Bronchial epithelial cell (primary cell): ENCODE measurements around the gene NSUN3. TPM values are rescaled to one million over a fixed set of nuclear protein-coding genes. Genes with fewer than 3 reads are reported as not detected.

ENCODE experiments used
- DNase-seq: peaks from one replicate; pipeline ENCODE4 v3.0.0-alpha.2; 2010; ENCODE audit warnings: low read depth
- FAIRE-seq: peaks from 2 replicates; lab custom pipeline; 2011; peaks lifted over from hg19 to GRCh38; lab: Jason Lieb, UNC
- H3K27me3 ChIP-seq: 2 replicates; pipeline ENCODE4 v1.5.1; 2011; ENCODE audit warnings: low read length; ENCODE audit not compliant: control insufficient read depth, insufficient read depth
- H3K36me3 ChIP-seq: 2 replicates; pipeline ENCODE4 v1.5.1; 2011; ENCODE audit warnings: low read length; ENCODE audit not compliant: control insufficient read depth, insufficient read depth
- H3K4me3 ChIP-seq: 2 replicates; pipeline ENCODE4 v1.5.1; 2011; ENCODE audit warnings: mild to moderate bottlenecking, low read depth, low read length, control low read depth
- total RNA-seq: library from RNA; depleted of rRNA; stranded (reverse); fragments of >200 nt; gene quantifications from 2 replicates; pipeline ENCODE4 v1.2.1, GENCODE V29; 2014
- TF ChIP-seq, protein P1 (sequence below): IDR thresholded peaks from 2 replicates; pipeline ENCODE4 v1.5.1; 2011; ENCODE audit warnings: mild to moderate bottlenecking, moderate library complexity, low read length, control low read depth, inconsistent platforms; ENCODE audit not compliant: insufficient read depth, severe bottlenecking

Gene NSUN3
- total RNA-seq, 1 donor from 2014 or later, result 7.9 TPM

DNA sequence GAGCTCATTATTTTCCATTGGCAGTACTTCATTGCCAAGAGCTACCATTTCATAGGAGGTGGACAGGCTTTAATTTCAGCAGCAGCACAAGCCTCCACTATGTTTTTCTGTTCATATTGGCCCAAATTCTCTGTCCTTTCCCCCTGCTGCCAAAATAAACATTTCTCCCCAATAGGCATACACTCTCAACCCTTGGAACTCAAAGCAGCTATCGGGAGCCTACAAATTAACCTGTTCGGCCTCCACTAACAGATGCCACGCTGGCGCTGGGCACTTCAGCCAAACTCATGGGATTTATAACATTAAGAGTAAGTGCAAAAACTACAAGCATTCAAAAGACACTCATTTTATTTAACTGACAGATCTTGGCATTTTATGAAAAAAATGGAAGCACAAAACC, 95.7 kb downstream of the NSUN3 start:
- Histone ChIP-seq H3K27me3 (no peaks in the 10 kb centered on the region), H3K36me3 (no peaks in the 10 kb centered on the region), H3K4me3 (no peak overlapping the region)
- TF ChIP-seq, protein P1, sequence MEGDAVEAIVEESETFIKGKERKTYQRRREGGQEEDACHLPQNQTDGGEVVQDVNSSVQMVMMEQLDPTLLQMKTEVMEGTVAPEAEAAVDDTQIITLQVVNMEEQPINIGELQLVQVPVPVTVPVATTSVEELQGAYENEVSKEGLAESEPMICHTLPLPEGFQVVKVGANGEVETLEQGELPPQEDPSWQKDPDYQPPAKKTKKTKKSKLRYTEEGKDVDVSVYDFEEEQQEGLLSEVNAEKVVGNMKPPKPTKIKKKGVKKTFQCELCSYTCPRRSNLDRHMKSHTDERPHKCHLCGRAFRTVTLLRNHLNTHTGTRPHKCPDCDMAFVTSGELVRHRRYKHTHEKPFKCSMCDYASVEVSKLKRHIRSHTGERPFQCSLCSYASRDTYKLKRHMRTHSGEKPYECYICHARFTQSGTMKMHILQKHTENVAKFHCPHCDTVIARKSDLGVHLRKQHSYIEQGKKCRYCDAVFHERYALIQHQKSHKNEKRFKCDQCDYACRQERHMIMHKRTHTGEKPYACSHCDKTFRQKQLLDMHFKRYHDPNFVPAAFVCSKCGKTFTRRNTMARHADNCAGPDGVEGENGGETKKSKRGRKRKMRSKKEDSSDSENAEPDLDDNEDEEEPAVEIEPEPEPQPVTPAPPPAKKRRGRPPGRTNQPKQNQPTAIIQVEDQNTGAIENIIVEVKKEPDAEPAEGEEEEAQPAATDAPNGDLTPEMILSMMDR, result no peak
- FAIRE-seq, result no peak
- no peak for DNase-seq

DNA sequence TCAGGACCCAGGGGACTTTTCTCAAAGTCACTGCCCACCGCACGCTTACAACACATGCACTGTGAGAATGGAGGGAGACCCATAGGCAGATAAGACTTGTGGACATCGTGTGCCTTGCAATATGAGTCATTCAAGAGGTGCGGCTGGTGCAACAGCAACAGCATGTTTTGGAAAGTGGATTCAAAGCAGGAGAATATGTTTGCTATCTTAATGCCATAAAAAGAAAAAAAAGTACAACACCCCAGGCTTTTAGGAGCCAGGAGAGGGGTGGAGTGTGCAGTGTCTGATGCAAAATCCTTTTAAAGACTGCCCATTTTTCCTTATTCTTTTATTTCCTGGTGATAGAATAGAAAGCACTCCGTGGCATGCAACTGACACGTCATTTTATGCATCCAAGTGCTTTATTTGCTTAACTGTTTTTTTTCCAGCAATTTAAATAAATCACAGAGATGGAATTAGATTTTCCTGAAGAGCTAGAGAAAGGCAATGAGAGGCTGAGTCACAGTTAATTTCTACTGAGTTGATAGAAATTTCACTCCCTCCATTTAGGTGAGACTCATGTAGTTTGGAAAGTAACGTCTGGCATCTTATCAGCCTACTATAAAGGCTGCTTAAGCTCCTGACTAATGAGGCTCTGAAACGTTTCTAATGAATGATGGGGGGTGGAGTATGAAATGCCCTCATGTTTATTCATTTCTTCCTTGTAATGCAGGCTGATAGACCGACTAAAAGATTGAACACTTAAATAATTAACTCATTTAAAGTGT, 96.4 kb downstream of the NSUN3 start:
- DNase-seq (peak; percentile 81), FAIRE-seq (no peak)
- peak overlapping the region; percentile 31 for H3K4me3 ChIP-seq
- no peaks in the 10 kb centered on the region for H3K36me3 ChIP-seq
- no peaks in the 10 kb centered on the region for H3K27me3 ChIP-seq
- TF ChIP-seq, protein P1, result peak; percentile 13

DNA sequence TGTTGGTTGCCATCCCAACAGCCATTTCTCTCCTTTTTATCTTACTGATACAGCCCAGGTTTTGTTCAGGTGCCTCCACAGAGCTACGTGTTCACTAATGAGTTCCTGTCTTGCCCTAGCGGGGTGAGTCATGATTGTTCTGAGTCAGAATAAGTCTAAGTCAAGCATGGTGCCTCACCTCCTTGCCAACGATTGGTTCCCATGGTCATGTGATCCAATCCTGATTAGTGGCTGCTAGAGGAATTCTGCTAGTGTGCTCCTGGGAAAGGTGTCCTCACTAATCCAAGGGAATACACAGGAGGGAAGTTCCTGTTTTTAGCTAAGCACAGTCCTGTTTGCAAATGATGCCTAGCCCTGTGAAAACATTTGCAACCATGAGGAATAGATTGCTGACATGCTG, 99.8 kb downstream of the NSUN3 start:
- TF ChIP-seq, protein P1, result no peak
- peak; percentile 97 for FAIRE-seq
- DNase-seq, result peak; percentile 97
- Histone ChIP-seq H3K4me3 (no peak overlapping the region), H3K27me3 (no peaks in the 10 kb centered on the region), H3K36me3 (no peaks in the 10 kb centered on the region)

DNA sequence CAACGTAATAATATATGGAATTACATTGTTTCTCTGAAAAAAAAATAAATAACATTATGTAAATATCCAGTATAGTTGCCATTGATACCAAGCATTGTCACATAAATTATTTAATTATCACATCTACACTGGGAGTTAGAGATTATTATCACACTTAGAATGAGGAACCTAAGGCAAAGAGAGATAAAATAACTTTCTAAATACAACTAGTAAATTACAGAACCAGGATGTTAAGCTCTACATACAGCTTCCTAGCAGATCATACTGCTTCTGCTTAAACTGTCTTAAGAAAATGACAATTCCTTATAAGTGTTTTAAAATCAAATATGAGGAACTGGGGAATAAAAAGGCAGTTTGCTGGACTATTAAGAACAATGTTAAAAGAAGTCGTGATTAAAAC, 104.5 kb downstream of the NSUN3 start:
- Histone ChIP-seq H3K27me3 (no peaks in the 10 kb centered on the region), H3K4me3 (no peak overlapping the region), H3K36me3 (no peaks in the 10 kb centered on the region)
- DNase-seq (no peak), FAIRE-seq (no peak)
- TF ChIP-seq, protein P1, result no peak

DNA sequence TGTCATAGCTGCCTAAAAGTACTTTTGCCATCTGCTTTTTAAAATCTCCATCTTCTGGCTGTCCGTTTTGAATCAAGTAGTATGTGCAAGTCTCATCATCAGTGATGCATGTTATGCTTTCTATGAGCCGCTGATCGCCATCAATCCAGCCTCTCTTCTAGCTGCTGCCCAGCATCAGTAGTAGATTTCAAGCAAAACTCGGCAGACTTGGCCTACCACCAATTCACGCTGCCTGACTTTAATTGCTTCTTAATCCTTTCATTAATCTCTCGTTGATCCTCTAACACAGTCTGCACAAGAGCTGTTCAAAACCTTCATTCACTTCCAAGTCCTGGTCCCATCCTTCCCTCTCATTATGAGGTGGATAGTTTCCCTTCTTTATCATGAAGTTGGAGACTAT, 104.9 kb downstream of the NSUN3 start:
- Histone ChIP-seq H3K27me3 (no peaks in the 10 kb centered on the region), H3K4me3 (no peak overlapping the region), H3K36me3 (no peaks in the 10 kb centered on the region)
- TF ChIP-seq, protein P1, result no peak
- FAIRE-seq (no peak), DNase-seq (no peak)

DNA sequence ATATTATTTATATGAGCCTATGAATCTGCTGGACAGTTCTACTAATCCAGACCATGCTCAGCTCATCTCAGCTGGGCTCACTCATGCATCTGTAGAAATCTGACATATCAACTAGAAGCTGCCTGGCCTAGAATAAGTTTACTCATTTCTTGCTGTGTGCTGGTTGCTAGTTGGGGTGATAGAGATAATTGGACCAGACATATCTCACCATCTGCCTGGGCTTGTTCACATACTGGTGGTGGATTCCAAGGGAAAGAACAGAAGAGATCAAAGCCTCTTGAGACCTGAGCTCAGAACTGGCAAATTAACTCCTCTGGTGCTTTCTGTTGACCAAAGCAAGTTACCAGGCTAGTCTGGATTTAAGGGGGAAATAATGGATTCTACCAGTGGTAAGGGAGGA, 109.1 kb downstream of the NSUN3 start:
- H3K27me3 ChIP-seq, result no peaks in the 10 kb centered on the region
- DNase-seq, result no peak
- no peak overlapping the region for H3K4me3 ChIP-seq
- FAIRE-seq, result no peak
- H3K36me3 ChIP-seq, result no peaks in the 10 kb centered on the region
- TF ChIP-seq, protein P1, result no peak
